Coronary artery (tissue), 2 donors: Measurements from ENCODE around the gene GAPT.

ENCODE experiments used
- DNase-seq: peaks from one replicate; pipeline ENCODE4 v3.0.0-alpha.2; 2017; ENCODE audit warnings: low spot score
- H3K27ac ChIP-seq, 2 donors: fragments of 200-600 bp; sonication (generic); one replicate each; pipeline ENCODE4 v1.5.1; 2016 to 2019
- H3K4me3 ChIP-seq: fragments of 200-600 bp; sonication (generic); 2 replicates; pipeline ENCODE4 v1.5.1; 2016; ENCODE audit warnings: mild to moderate bottlenecking, moderate library complexity
- CTCF ChIP-seq: fragments of 200-600 bp; sonication (generic); IDR thresholded peaks from one replicate; pipeline ENCODE4 v1.5.1; 2019; ENCODE audit warnings: antibody characterized with exemption

The GAPT gene

GRCh38 chr5:58475404-58475803, 15.8 kb upstream of the GAPT start:
- Histone ChIP-seq H3K4me3 (no peak overlapping the region), H3K27ac (no peak overlapping the region)
- DNase-seq = no peak
- TF ChIP-seq CTCF = no peak

GRCh38 chr5:58477760-58478376, 13.4 kb upstream of the GAPT start:
- DNase-seq = no peak
- H3K27ac ChIP-seq = no peak overlapping the region
- no peak overlapping the region for H3K4me3 ChIP-seq
- no peak for TF ChIP-seq CTCF

- no peak for TF ChIP-seq CTCF
- Histone ChIP-seq H3K27ac (no peak overlapping the region), H3K4me3 (no peak overlapping the region)
- DNase-seq = no peak
Measured at GRCh38 chr5:58481066-58481676, 10.1 kb upstream of the GAPT start.

- DNase-seq = no peak
- no peak for TF ChIP-seq CTCF
- H3K27ac ChIP-seq = no peak overlapping the region
- no peak overlapping the region for H3K4me3 ChIP-seq
Measured at GRCh38 chr5:58481828-58482227, 9.4 kb upstream of the GAPT start.

- no peak overlapping the region for H3K27ac ChIP-seq
- no peak for DNase-seq
- no peak overlapping the region for H3K4me3 ChIP-seq
- TF ChIP-seq CTCF = no peak
Measured at GRCh38 chr5:58482536-58482935, 8.7 kb upstream of the GAPT start.

GRCh38 chr5:58484505-58484904, 6.7 kb upstream of the GAPT start:
- Histone ChIP-seq H3K4me3 (no peak overlapping the region), H3K27ac (no peak overlapping the region)
- DNase-seq = no peak
- no peak for TF ChIP-seq CTCF

GRCh38 chr5:58486290-58486689, 4.9 kb upstream of the GAPT start:
- Histone ChIP-seq H3K4me3 (no peak overlapping the region), H3K27ac (no peak overlapping the region)
- TF ChIP-seq CTCF = no peak
- DNase-seq = no peak
